HEK293T (cell line): ENCODE data around the gene PSD2.
A peak's percentile ranks its signal among the peaks of the same experiment; 100 is the strongest.

Experiments
- CTCF ChIA-PET: fragments of 350-600 bp; formaldehyde crosslinking; extraction: SDS; loops from one replicate; lab custom pipeline; 2021; ENCODE audit warnings: antibody characterized with exemption, inconsistent platforms; lab: Yijun Ruan, JAX
- POLR2A ChIA-PET: fragments of 350-600 bp; formaldehyde crosslinking; extraction: SDS; loops from one replicate; lab custom pipeline; 2020; ENCODE audit warnings: antibody characterized with exemption, inconsistent platforms; lab: Yijun Ruan, JAX
- DNase-seq: peaks from one replicate; pipeline ENCODE4 v3.0.0; 2012; ENCODE audit warnings: mixed read lengths; ENCODE audit errors: extremely low spot score
- ARNT ChIP-seq: fragments of 450-650 bp; IDR thresholded peaks from 2 replicates; pipeline ENCODE4 v1.6.1; 2017; ENCODE audit warnings: mild to moderate bottlenecking
- BHLHE40 ChIP-seq: fragments of 450-650 bp; IDR thresholded peaks from 2 replicates; pipeline ENCODE4 v1.6.1; 2016; ENCODE audit warnings: mild to moderate bottlenecking, moderate library complexity, borderline replicate concordance
- CTBP1 ChIP-seq: fragments of 450-650 bp; IDR thresholded peaks from 2 replicates; pipeline ENCODE4 v1.6.1; 2016; ENCODE audit warnings: borderline replicate concordance
- ELF4 ChIP-seq: fragments of 450-650 bp; IDR thresholded peaks from 2 replicates; pipeline ENCODE4 v1.6.1; 2017; ENCODE audit warnings: antibody characterized with exemption
- FOXA1 ChIP-seq: fragments of 450-650 bp; IDR thresholded peaks from 2 replicates; pipeline ENCODE4 v1.6.1; 2016; ENCODE audit warnings: mild to moderate bottlenecking
- FOXK2 ChIP-seq: fragments of 450-650 bp; IDR thresholded peaks from 2 replicates; pipeline ENCODE4 v1.6.1; 2016; ENCODE audit warnings: mild to moderate bottlenecking
- FOXM1 ChIP-seq: fragments of 450-650 bp; IDR thresholded peaks from 2 replicates; pipeline ENCODE4 v1.6.1; 2017; ENCODE audit warnings: mild to moderate bottlenecking, borderline replicate concordance
- HDGF ChIP-seq: fragments of 450-650 bp; IDR thresholded peaks from 2 replicates; pipeline ENCODE4 v1.6.1; 2017; ENCODE audit warnings: antibody characterized with exemption, borderline replicate concordance
- L3MBTL2 ChIP-seq: fragments of 450-650 bp; conservative IDR thresholded peaks from 2 replicates; pipeline ENCODE4 v1.6.1; 2016; ENCODE audit warnings: mild to moderate bottlenecking
- LEF1 ChIP-seq: fragments of 450-650 bp; IDR thresholded peaks from 2 replicates; pipeline ENCODE4 v1.6.1; 2017; ENCODE audit warnings: mild to moderate bottlenecking, borderline replicate concordance
- NFRKB ChIP-seq: fragments of 450-650 bp; IDR thresholded peaks from 2 replicates; pipeline ENCODE4 v1.6.1; 2016; ENCODE audit warnings: mild to moderate bottlenecking, moderate library complexity
- SP1 ChIP-seq: fragments of 450-650 bp; IDR thresholded peaks from 2 replicates; pipeline ENCODE4 v1.6.1; 2017
- SUZ12 ChIP-seq: fragments of 450-650 bp; IDR thresholded peaks from 2 replicates; pipeline ENCODE4 v1.6.1; 2016; ENCODE audit warnings: mild to moderate bottlenecking
- TARDBP ChIP-seq: fragments of 450-650 bp; IDR thresholded peaks from 2 replicates; pipeline ENCODE4 v1.6.1; 2016
- ZNF384 ChIP-seq: fragments of 450-650 bp; IDR thresholded peaks from 2 replicates; pipeline ENCODE4 v1.6.1; 2016
- TF ChIP-seq, protein P1 (sequence below): fragments of 450-650 bp; IDR thresholded peaks from 2 replicates; pipeline ENCODE4 v1.6.1; 2016

The PSD2 gene

DNA sequence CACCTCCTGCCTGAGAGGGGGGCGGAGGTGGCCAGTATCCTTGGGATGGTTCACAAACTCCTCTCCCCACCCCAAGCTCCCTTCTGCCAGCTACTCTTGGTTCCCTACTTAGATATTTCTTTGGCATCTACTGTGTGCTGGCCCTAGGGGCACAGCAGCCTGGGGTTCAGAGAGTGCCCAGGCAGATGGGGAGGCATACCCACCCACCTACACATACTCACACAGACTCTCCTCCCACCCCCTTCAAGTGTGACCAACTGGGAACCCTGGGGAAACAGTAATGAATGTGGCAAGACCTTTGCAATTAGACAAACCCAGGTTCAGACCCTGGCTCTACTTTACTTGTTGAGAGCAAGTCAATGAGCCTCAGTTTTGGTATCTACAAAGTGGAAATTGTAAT lies 44.4 kb upstream of the PSD2 start:
- ChIA-PET CTCF (no interaction called here), POLR2A (no interaction called here)
- TF ChIP-seq TARDBP, result no peak
- TF ChIP-seq LEF1, result no peak
- no peak for TF ChIP-seq HDGF
- TF ChIP-seq BHLHE40, result no peak
- no peak for TF ChIP-seq NFRKB
- no peak for TF ChIP-seq FOXK2
- TF ChIP-seq ELF4, result no peak
- TF ChIP-seq CTBP1, result no peak
- no peak for TF ChIP-seq FOXA1
- TF ChIP-seq FOXM1, result no peak
- no peak for TF ChIP-seq ZNF384
- no peak for TF ChIP-seq SUZ12
- no peak for TF ChIP-seq ARNT
- no peak for TF ChIP-seq SP1
- no peak for TF ChIP-seq L3MBTL2
- TF ChIP-seq, protein P1, sequence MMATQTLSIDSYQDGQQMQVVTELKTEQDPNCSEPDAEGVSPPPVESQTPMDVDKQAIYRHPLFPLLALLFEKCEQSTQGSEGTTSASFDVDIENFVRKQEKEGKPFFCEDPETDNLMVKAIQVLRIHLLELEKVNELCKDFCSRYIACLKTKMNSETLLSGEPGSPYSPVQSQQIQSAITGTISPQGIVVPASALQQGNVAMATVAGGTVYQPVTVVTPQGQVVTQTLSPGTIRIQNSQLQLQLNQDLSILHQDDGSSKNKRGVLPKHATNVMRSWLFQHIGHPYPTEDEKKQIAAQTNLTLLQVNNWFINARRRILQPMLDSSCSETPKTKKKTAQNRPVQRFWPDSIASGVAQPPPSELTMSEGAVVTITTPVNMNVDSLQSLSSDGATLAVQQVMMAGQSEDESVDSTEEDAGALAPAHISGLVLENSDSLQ, result no peak
- no peak for DNase-seq

DNA sequence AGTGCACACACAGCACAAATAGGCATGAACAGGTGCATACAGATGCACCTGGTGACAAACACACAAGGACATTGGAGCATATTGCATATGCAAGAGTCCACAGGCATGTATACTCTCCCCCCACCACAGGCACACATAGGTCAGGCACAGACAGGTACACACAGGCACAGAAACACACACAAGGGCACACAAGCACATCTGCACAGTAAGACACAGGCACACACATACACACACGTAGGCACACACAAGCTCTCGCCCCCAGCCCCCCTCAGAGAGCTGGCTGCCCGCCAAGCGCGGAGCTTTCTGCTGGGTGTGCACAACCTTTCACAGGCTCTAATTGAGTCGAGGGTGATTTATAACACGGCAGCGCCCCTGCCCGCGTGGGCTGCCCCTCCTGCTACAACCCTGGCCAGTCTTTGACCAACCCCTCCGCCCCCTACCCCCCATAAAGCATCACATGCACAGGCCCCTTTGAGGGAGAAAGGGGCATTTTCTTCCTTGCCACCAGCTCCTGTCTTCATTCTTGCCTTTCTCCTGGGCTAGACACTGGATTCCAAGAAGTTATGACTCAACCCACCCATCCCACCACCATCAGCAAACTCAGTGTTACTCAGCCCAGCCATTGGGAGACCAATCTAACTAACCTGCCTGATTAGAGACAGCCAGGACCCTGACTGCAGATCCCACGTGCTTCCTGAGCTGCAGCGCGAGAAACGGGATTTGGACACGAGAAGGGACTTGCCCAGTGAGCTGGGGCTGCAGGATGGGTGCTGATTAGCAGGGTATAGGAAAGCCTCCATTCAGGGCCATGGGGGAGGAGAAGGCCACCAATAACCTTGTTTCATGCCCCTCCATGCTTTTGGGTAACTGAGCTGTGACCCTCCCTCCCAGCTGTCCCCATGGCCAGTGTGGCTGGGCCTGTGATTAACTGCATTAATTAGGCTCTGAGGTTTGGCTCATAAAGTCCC lies 42.8 kb upstream of the PSD2 start:
- ChIA-PET CTCF (interaction anchor here (1.2 to 3.5 kb wide), 4 partner anchors 13 to 119 kb away, joined by 3 to 20 read pairs (median 4); no protein-coding TSS in a partner anchor), POLR2A (interaction anchor here (0.8 kb wide), 1 partner anchor 313 kb away, joined by 3 read pairs; the partner anchor contains the start of gene DNAJC18)
- DNase-seq, result no peak
- TF ChIP-seq TARDBP (no peak), SP1 (no peak), CTBP1 (no peak)
- TF ChIP-seq, protein P1, result peak; percentile 40; the same call in 1 of the 2 replicates

DNA sequence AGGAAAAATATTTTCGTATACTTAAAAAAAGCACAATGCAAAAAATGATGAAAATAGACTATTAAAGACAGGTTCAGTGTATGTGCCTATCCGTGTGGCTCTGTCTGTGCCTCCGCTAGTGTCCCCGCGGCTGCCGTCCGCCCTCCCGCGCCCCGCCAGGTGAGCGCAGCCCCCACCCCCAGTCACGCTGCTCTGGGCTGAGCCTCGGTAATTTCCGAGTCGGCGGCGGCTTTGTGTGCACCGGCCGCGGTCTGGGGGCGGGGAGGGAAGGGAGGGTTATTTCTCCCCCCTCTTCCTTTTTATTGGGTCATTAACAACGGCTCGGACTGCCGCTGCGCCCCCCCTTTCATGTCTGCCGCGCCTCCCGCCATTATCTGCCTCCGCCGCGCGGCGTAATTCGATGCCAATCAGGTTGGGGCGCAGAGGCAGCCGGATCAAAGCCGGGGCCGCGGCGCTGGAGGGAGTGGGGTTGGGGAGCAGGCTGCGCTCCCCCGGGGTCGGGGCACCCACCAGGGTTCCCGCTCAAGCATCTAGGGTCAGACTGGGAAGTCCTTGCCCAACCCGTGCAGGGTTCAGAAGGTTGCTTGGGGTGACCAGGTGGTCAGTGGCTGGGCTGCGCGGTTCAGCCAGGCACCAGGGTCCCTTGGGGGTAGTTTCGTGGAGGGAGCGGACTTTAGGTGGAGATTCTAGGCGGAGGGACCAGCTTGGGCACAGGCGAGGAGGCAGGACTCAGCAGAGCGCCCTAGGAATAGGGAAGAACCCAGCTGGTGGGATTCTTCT lies 39.5 kb upstream of the PSD2 start:
- ChIA-PET CTCF (interaction anchor here (0.8 to 1.2 kb wide), 2 partner anchors 9 to 123 kb away, joined by 3 to 4 read pairs; no protein-coding TSS in a partner anchor), POLR2A (no interaction called here)
- DNase-seq, result no peak
- no peak for TF ChIP-seq ARNT
- TF ChIP-seq TARDBP, result no peak
- no peak for TF ChIP-seq SUZ12
- TF ChIP-seq, protein P1, result no peak
- TF ChIP-seq FOXA1, result no peak
- no peak for TF ChIP-seq ZNF384
- no peak for TF ChIP-seq BHLHE40
- no peak for TF ChIP-seq SP1
- TF ChIP-seq LEF1, result no peak
- TF ChIP-seq FOXM1, result no peak
- no peak for TF ChIP-seq FOXK2
- TF ChIP-seq NFRKB, result no peak
- no peak; the same call in 1 of the 2 replicates for TF ChIP-seq L3MBTL2
- no peak for TF ChIP-seq ELF4

DNA sequence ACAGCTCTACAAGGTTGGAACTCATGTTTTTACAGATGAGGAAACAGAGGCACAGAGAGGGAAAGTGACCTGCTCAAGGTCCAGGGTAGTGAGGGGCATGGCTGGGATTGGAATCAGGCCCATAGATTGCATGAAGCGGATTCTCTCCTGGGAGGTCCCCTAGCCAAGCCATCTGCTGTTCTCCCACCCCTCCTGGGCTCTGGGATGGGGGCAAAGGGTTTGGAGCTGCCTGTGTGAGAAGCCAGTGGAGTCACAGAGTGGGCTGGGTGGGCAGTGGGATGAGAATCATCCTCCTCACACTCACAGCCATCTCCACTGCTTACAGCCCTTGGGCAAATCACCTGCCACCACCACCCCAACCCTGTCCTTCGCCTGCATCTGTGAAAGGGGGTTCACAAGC lies 38.6 kb upstream of the PSD2 start:
- POLR2A ChIA-PET, result no interaction called here
- CTCF ChIA-PET, result interaction anchor here (0.8 to 1.2 kb wide), 2 partner anchors 8 to 123 kb away, joined by 3 to 4 read pairs; no protein-coding TSS in a partner anchor

More for the DNA sequence above, 38.6 kb upstream of the PSD2 start:
- TF ChIP-seq LEF1 (no peak), L3MBTL2 (no peak), TARDBP (no peak), ELF4 (no peak), CTBP1 (no peak), BHLHE40 (no peak), SP1 (no peak)
- TF ChIP-seq, protein P1, result no peak
- DNase-seq, result no peak
